GM12878 (cell line): ENCODE data around the gene UVRAG. TPM values are rescaled to one million over a fixed set of nuclear protein-coding genes. Genes with fewer than 3 reads are reported as not detected.

Source experiments
- ATAC-seq: fragments of 200-7000 bp; cut with Tn5 transposase; 3 replicates; pipeline ENCODE4 v1.9.1; 2020; ENCODE audit warnings: mild to moderate bottlenecking, moderate library complexity
- BruUV-seq: library from RNA; stranded (reverse); fragments of 400-500 nt; replicated peaks from 2 replicates; lab custom pipeline; 2021; lab: Mats Ljungman, UMichigan
- CTCF ChIA-PET: fragments of 300-600 bp; sonication (Branson Sonifier 250); formaldehyde crosslinking; extraction: SDS; loops from one replicate; lab custom pipeline; 2021; ENCODE audit warnings: inconsistent platforms; lab: Yijun Ruan, JAX
- POLR2A ChIA-PET: fragments of 350-600 bp; formaldehyde crosslinking; extraction: SDS; loops from one replicate; lab custom pipeline; 2021; ENCODE audit warnings: inconsistent platforms; lab: Charles Lee
- RAD21 ChIA-PET: fragments of 300-600 bp; sonication (Branson Sonifier 250); formaldehyde crosslinking; loops from one replicate; lab custom pipeline; 2023; ENCODE audit warnings: antibody characterized with exemption; ENCODE audit not compliant: unreplicated experiment; lab: Charles Lee
- SMC1A ChIA-PET: fragments of 300-600 bp; sonication (Branson Sonifier 250); formaldehyde crosslinking; loops from one replicate; lab custom pipeline; 2023; ENCODE audit not compliant: unreplicated experiment, uncharacterized antibody; lab: Charles Lee
- DNase-seq: peaks from one replicate; pipeline ENCODE4 v3.0.0-alpha.2; 2011; ENCODE audit warnings: low read depth, low spot score
- FAIRE-seq: peaks from 3 replicates; lab custom pipeline; 2011; peaks lifted over from hg19 to GRCh38; lab: Jason Lieb, UNC
- H2AFZ ChIP-seq: 2 replicates; pipeline ENCODE4 v1.6.0; 2011; ENCODE audit warnings: low read depth, low read length, control low read depth; ENCODE audit not compliant: control insufficient read depth
- H3K27ac ChIP-seq: 2 replicates; pipeline ENCODE4 v1.5.1; 2011; ENCODE audit warnings: control low read depth; ENCODE audit not compliant: control insufficient read depth, insufficient read depth
- H3K27me3 ChIP-seq, 2 experiments: replicated peaks in 1 of 2; 2 replicates each; pipeline versions ENCODE4 v1.6.0 to v1.6.1; 2011; ENCODE audit warnings: low read length in 1 of 2; ENCODE audit not compliant: control insufficient read depth in 2 of 2, insufficient read depth in 2 of 2
- H3K36me3 ChIP-seq, 2 experiments: 2 replicates each; pipeline ENCODE4 v1.5.1; 2011; ENCODE audit warnings: low read length in 1 of 2; ENCODE audit not compliant: control insufficient read depth in 2 of 2, insufficient read depth in 2 of 2
- H3K4me1 ChIP-seq: 2 replicates; pipeline ENCODE4 v1.6.1; 2011; ENCODE audit warnings: mild to moderate bottlenecking, low read length, moderate library complexity, mixed read lengths; ENCODE audit not compliant: control insufficient read depth, insufficient read depth
- H3K4me2 ChIP-seq: 2 replicates; pipeline ENCODE4 v1.6.0; 2011; ENCODE audit warnings: control low read depth; ENCODE audit not compliant: control insufficient read depth, insufficient read depth
- H3K4me3 ChIP-seq: fragments of 200-600 bp; sonication (generic); 2 replicates; pipeline ENCODE4 v1.5.1; 2016
- H3K79me2 ChIP-seq: 2 replicates; pipeline ENCODE4 v1.6.0; 2011; ENCODE audit warnings: low read length; ENCODE audit not compliant: control insufficient read depth, insufficient read depth
- H3K9ac ChIP-seq: 2 replicates; pipeline ENCODE4 v1.8.0; 2011; ENCODE audit warnings: low read length, control low read depth, mixed read lengths; ENCODE audit not compliant: control insufficient read depth, insufficient read depth
- H3K9me3 ChIP-seq: replicated peaks from 3 replicates; pipeline ENCODE4 v1.5.1; 2011; ENCODE audit warnings: mild to moderate bottlenecking, low read length; ENCODE audit not compliant: control insufficient read depth, insufficient read depth
- H4K20me1 ChIP-seq: 2 replicates; pipeline ENCODE4 v1.6.0; 2011; ENCODE audit not compliant: control insufficient read depth, insufficient read depth
- ATF2 ChIP-seq: IDR thresholded peaks from 2 replicates; pipeline ENCODE4 v1.6.1; 2012; ENCODE audit warnings: low read length, inconsistent platforms
- BACH1 ChIP-seq: fragments of 450-650 bp; IDR thresholded peaks from 2 replicates; pipeline ENCODE4 v1.6.1; 2017; ENCODE audit warnings: mild to moderate bottlenecking, borderline replicate concordance
- BCL3 ChIP-seq: IDR thresholded peaks from 2 replicates; pipeline ENCODE4 v1.6.1; 2011; ENCODE audit warnings: borderline replicate concordance, low read depth, mild to moderate bottlenecking, moderate library complexity, low read length; ENCODE audit not compliant: insufficient read depth, poor library complexity, severe bottlenecking
- E2F4 ChIP-seq: IDR thresholded peaks from 2 replicates; pipeline ENCODE4 v1.6.1; 2012; ENCODE audit warnings: low read depth, low read length, improper control_type of control experiment
- FOS ChIP-seq: IDR thresholded peaks from 3 replicates; pipeline ENCODE4 v1.6.1; 2011; ENCODE audit warnings: borderline replicate concordance; ENCODE audit not compliant: insufficient read length; ENCODE audit errors: extremely low read depth
- IRF3 ChIP-seq: fragments of 450-650 bp; IDR thresholded peaks from 2 replicates; pipeline ENCODE4 v1.6.1; 2014; ENCODE audit warnings: mild to moderate bottlenecking
- KDM1A ChIP-seq: fragments of 200-600 bp; sonication (generic); IDR thresholded peaks from 2 replicates; pipeline ENCODE4 v1.6.1; 2016; ENCODE audit warnings: borderline replicate concordance
- MTA3 ChIP-seq: IDR thresholded peaks from 2 replicates; pipeline ENCODE4 v1.6.1; 2012; ENCODE audit warnings: low read length, inconsistent platforms, borderline replicate concordance
- MYB ChIP-seq: fragments of 150-350 bp; IDR thresholded peaks from 2 replicates; pipeline ENCODE4 v1.6.1; 2014; ENCODE audit warnings: mild to moderate bottlenecking, low read depth, low read length, borderline replicate concordance
- MYC ChIP-seq: IDR thresholded peaks from 2 replicates; pipeline ENCODE4 v1.6.1; 2011; ENCODE audit warnings: mild to moderate bottlenecking, low read length, moderate library complexity, inconsistent platforms; ENCODE audit not compliant: insufficient read depth, insufficient replicate concordance, insufficient read length, severe bottlenecking
- RELB ChIP-seq: fragments of 450-650 bp; IDR thresholded peaks from 2 replicates; pipeline ENCODE4 v1.6.1; 2017; ENCODE audit warnings: low read depth, mild to moderate bottlenecking, moderate library complexity
- SIN3A ChIP-seq: IDR thresholded peaks from 2 replicates; pipeline ENCODE4 v1.6.1; 2012; ENCODE audit warnings: low read depth, low read length, improper control_type of control experiment
- SIX5 ChIP-seq: IDR thresholded peaks from 2 replicates; pipeline ENCODE4 v1.6.1; 2011; ENCODE audit warnings: mild to moderate bottlenecking, low read depth, low read length, moderate library complexity; ENCODE audit not compliant: severe bottlenecking
- SP1 ChIP-seq: IDR thresholded peaks from one replicate; pipeline ENCODE4 v1.6.1; 2011; ENCODE audit warnings: low read depth, low read length
- SREBF1 ChIP-seq: IDR thresholded peaks from 2 replicates; pipeline ENCODE4 v1.6.1; 2012; ENCODE audit warnings: mild to moderate bottlenecking, low read length
- STAT1 ChIP-seq: fragments of 450-650 bp; conservative IDR thresholded peaks from 2 replicates; pipeline ENCODE4 v1.6.1; 2014; ENCODE audit warnings: antibody characterized with exemption, mild to moderate bottlenecking
- TARDBP ChIP-seq: IDR thresholded peaks from 2 replicates; pipeline ENCODE4 v1.6.1; 2016; ENCODE audit warnings: borderline replicate concordance
- TBL1XR1 ChIP-seq: IDR thresholded peaks from 2 replicates; pipeline ENCODE4 v1.6.1; 2012; ENCODE audit warnings: low read depth, low read length, improper control_type of control experiment
- YBX1 ChIP-seq: fragments of 450-650 bp; IDR thresholded peaks from 2 replicates; pipeline ENCODE4 v1.6.1; 2016; ENCODE audit warnings: antibody characterized with exemption
- WGBS: methylation state at CpG from one replicate; pipeline ENCODE4 v1.1.6; 2016; ENCODE audit warnings: low lambda C conversion rate; ENCODE audit not compliant: insufficient replicate concordance, insufficient coverage; ENCODE audit errors: missing lambda C conversion rate; 5-methylcytosine and 5-hydroxymethylcytosine counted together
- in situ Hi-C: fragments of 300-500 bp; cut with MboI; formaldehyde crosslinking; loops from 9 replicates; pipeline ENCODE4 v1.14.3; 2018; ENCODE audit warnings: mixed read lengths
- intact Hi-C: fragments of 100-400 bp; cut with micrococcal nuclease; formaldehyde crosslinking; loops from one replicate; pipeline ENCODE4 v1.14.2; 2022; ENCODE audit not compliant: unreplicated experiment
- polyA plus RNA-seq, 11 experiments: library from polyadenylated mRNA; depleted of rRNA in 4 of 11; unstranded in 6 of 11; stranded (reverse) in 5 of 11; fragments of >200 nt; fragmentation: Nextera tagmentation in 4 of 11; fragmentation: Illumina TruSeq in 1 of 11; extraction: Ambion mirVana in 4 of 11; extraction: Trizol in 1 of 11; gene quantifications; 1 replicate in 1 of 11; 2 replicates in 10 of 11; pipeline versions ENCODE4 v1.2.1 to v1.2.3, GENCODE V29; 2011 to 2016; ENCODE audit warnings: inconsistent platforms in 2 of 11, missing spikeins in 2 of 11, low read depth in 1 of 11
- total RNA-seq, 4 experiments: library from RNA; depleted of rRNA in 3 of 4; stranded (reverse); fragments of >200 nt in 3 of 4; fragmentation: Illumina TruSeq in 1 of 4; extraction: Trizol in 1 of 4; gene quantifications; 2 replicates each; pipeline versions ENCODE4 v1.2.1 to v1.2.3, GENCODE V29; 2013 to 2021

Gene UVRAG
- total and polyA plus RNA-seq, 10 of the 15 experiments (the other 5 are each of a cell fraction or from before 2014, with no cell fraction given), result 7.0 to 43.4 (median 37.0) TPM

- TF ChIP-seq BACH1 (no peak), IRF3 (no peak), MYB (no peak), TARDBP (no peak), MTA3 (no peak), MYC (no peak), YBX1 (no peak), KDM1A (no peak), ATF2 (no peak), SIN3A (no peak)
Measured at GRCh38 chr11:76051937-76052336, 236.9 kb downstream of the UVRAG start (continued).

- H3K27ac ChIP-seq, result no peak overlapping the region
- no peaks in the 10 kb centered on the region; the same call in 2 of the 3 replicates for H3K9me3 ChIP-seq
- H3K36me3 ChIP-seq, result peaks cover 0 to 10% of the 10 kb centered on the region in 2 experiments; a peak in 2 of 4 replicates
- no peaks in the 10 kb centered on the region for H4K20me1 ChIP-seq
- no peaks in the 10 kb centered on the region for H3K27me3 ChIP-seq
- FAIRE-seq, result no peak
- SMC1A ChIA-PET, result interaction anchor here (1.4 to 1.5 kb wide), 2 partner anchors 17 to 251 kb away, joined by 3 read pairs; no protein-coding TSS in a partner anchor
- H3K9ac ChIP-seq, result no peak overlapping the region
- H2AFZ ChIP-seq, result no peak overlapping the region
- CTCF ChIA-PET, result interaction anchor here (1.2 kb wide), 1 partner anchor 9 kb away, joined by 3 read pairs; no protein-coding TSS in a partner anchor
- H3K4me3 ChIP-seq, result no peak overlapping the region
- no peak overlapping the region for H3K4me2 ChIP-seq
- intact Hi-C loops (no loop called here), in situ Hi-C loops (no loop called here)
- DNase-seq, result no peak
- POLR2A ChIA-PET, result no interaction called here
- no TSS peak for BruUV-seq
- H3K79me2 ChIP-seq, result no peaks in the 10 kb centered on the region
- no peak for ATAC-seq
- no peaks in the 10 kb centered on the region for H3K4me1 ChIP-seq
- RAD21 ChIA-PET, result no interaction called here
- WGBS, result 100% methylated on average over 3 of the region's 3 CpGs
- TF ChIP-seq E2F4 (no peak), RELB (no peak), FOS (no peak), TBL1XR1 (no peak), SREBF1 (no peak), SP1 (no peak), SIX5 (no peak), BCL3 (no peak), STAT1 (no peak)
Measured at GRCh38 chr11:76054330-76054729, 239.3 kb downstream of the UVRAG start.
